ENCODE data around the gene CNIH3. TPM values are rescaled to one million over a fixed set of nuclear protein-coding genes. Genes with fewer than 3 reads are reported as not detected.

The CNIH3 gene
- polyA plus RNA-seq, 1 donor (not counting 4 experiments of a cell fraction or from before 2014, with no cell fraction given): 0.81 TPM

DNA sequence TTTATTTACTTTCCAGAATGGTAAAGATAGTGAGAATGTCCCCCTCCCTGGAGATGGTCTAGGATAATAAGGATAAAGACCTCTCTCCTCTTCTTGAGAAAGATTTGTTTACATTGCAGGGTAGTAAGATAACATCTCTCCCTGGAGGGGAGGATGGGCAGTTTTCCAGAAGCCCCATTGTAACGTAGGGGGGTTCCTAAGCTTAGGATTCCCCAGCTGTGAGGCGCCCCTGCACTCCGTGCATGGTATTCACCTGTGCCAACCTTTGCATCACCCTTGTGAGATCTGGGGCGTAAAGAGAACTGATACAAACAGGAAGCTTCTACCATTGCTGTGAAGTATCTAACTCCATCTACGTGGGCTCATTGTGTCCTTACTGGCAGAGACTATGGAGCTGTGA is 164.6 kb downstream of the CNIH3 start:
- Histone ChIP-seq H3K27ac (ENCODE audit: control insufficient read depth, insufficient read depth, low read length) (no peak overlapping the region), H3K9ac (ENCODE audit: control insufficient read depth, extremely low read depth, insufficient read depth, low read length) (no peak overlapping the region), H3K36me3 (ENCODE audit: control insufficient read depth in 2 of 2, extremely low read depth in 1 of 2, insufficient read depth in 2 of 2, low read length in 2 of 2) (no peaks in the 10 kb centered on the region), H3K27me3 (ENCODE audit: control insufficient read depth, extremely low read depth, insufficient read depth, low read length) (no peaks in the 10 kb centered on the region), H3K79me2 (ENCODE audit: control insufficient read depth, insufficient read depth, low read length) (no peaks in the 10 kb centered on the region), H3K4me1 (ENCODE audit: control insufficient read depth, extremely low read depth, insufficient read depth, low read length) (no peaks in the 10 kb centered on the region), H3K9me1 (ENCODE audit: control insufficient read depth, extremely low read depth, insufficient read depth, low read length) (no peaks in the 10 kb centered on the region), H4K20me1 (ENCODE audit: control insufficient read depth, extremely low read depth, insufficient read depth, low read length) (no peaks in the 10 kb centered on the region), H3K9me3 (ENCODE audit: control insufficient read depth, low read depth, low read length) (no peaks in the 10 kb centered on the region), H3K4me3 (ENCODE audit: control insufficient read depth in 2 of 3, extremely low read depth in 1 of 3, insufficient read depth in 2 of 3, low read depth in 1 of 3, low read length in 3 of 3) (no peak overlapping the region), H3K4me2 (ENCODE audit: control insufficient read depth, extremely low read depth, insufficient read depth, low read depth, low read length) (no peak overlapping the region), H2AFZ (ENCODE audit: control insufficient read depth, low read length) (no peak overlapping the region)
- dilution Hi-C loops (cut with MboI; ENCODE audit: extremely low pct_ligation_motif_present, low sequenced_read_pairs): no loop called here
- DNase-seq (ENCODE audit: low read depth, low spot score) (no peak), FAIRE-seq (no peak)
- TF ChIP-seq, protein P1, sequence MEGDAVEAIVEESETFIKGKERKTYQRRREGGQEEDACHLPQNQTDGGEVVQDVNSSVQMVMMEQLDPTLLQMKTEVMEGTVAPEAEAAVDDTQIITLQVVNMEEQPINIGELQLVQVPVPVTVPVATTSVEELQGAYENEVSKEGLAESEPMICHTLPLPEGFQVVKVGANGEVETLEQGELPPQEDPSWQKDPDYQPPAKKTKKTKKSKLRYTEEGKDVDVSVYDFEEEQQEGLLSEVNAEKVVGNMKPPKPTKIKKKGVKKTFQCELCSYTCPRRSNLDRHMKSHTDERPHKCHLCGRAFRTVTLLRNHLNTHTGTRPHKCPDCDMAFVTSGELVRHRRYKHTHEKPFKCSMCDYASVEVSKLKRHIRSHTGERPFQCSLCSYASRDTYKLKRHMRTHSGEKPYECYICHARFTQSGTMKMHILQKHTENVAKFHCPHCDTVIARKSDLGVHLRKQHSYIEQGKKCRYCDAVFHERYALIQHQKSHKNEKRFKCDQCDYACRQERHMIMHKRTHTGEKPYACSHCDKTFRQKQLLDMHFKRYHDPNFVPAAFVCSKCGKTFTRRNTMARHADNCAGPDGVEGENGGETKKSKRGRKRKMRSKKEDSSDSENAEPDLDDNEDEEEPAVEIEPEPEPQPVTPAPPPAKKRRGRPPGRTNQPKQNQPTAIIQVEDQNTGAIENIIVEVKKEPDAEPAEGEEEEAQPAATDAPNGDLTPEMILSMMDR (optimal IDR thresholded peaks at IDR 0.05 in 1 of 3, IDR thresholded peaks at IDR 0.05 in 1 of 3, conservative IDR thresholded peaks at IDR 0.05 in 1 of 3; ENCODE audit: extremely low read depth in 1 of 3, insufficient read depth in 2 of 3, low read length in 3 of 3): no peak
- TF ChIP-seq EZH2 (IDR thresholded peaks at IDR 0.05; ENCODE audit: low read length): no peak

DNA sequence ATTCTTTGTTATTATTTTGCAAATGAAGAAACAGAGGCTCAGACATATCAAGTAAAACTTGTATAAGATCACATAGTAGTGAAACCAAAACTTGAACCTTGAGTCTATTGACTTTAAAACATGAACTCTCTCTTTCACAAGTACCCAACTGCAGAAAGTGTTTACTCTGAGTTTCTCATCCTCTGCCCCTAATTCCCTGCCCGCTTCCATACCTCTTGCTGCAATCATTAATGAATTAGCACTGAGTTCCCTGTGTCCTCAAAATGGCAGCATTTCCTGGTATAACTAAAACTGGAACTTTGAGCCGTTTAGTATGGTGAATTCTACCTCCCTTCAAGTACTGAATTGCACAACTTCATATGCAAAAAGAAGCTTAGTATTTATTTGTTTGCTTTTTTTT is 165.7 kb downstream of the CNIH3 start:
- FAIRE-seq: no peak
- no peak for DNase-seq (ENCODE audit: low read depth, low spot score)
- dilution Hi-C loops (cut with MboI; ENCODE audit: extremely low pct_ligation_motif_present, low sequenced_read_pairs): no loop called here
- Histone ChIP-seq H3K4me3 (ENCODE audit: control insufficient read depth in 2 of 3, extremely low read depth in 1 of 3, insufficient read depth in 2 of 3, low read depth in 1 of 3, low read length in 3 of 3) (no peak overlapping the region), H3K27me3 (ENCODE audit: control insufficient read depth, extremely low read depth, insufficient read depth, low read length) (no peaks in the 10 kb centered on the region), H3K36me3 (ENCODE audit: control insufficient read depth in 2 of 2, extremely low read depth in 1 of 2, insufficient read depth in 2 of 2, low read length in 2 of 2) (no peaks in the 10 kb centered on the region), H4K20me1 (ENCODE audit: control insufficient read depth, extremely low read depth, insufficient read depth, low read length) (no peaks in the 10 kb centered on the region), H2AFZ (ENCODE audit: control insufficient read depth, low read length) (no peak overlapping the region), H3K9me3 (ENCODE audit: control insufficient read depth, low read depth, low read length) (no peaks in the 10 kb centered on the region), H3K9me1 (ENCODE audit: control insufficient read depth, extremely low read depth, insufficient read depth, low read length) (no peaks in the 10 kb centered on the region), H3K79me2 (ENCODE audit: control insufficient read depth, insufficient read depth, low read length) (no peaks in the 10 kb centered on the region), H3K27ac (ENCODE audit: control insufficient read depth, insufficient read depth, low read length) (no peak overlapping the region), H3K9ac (ENCODE audit: control insufficient read depth, extremely low read depth, insufficient read depth, low read length) (no peak overlapping the region), H3K4me2 (ENCODE audit: control insufficient read depth, extremely low read depth, insufficient read depth, low read depth, low read length) (no peak overlapping the region), H3K4me1 (ENCODE audit: control insufficient read depth, extremely low read depth, insufficient read depth, low read length) (no peaks in the 10 kb centered on the region)
- TF ChIP-seq, protein P1 (optimal IDR thresholded peaks at IDR 0.05 in 1 of 3, IDR thresholded peaks at IDR 0.05 in 1 of 3, conservative IDR thresholded peaks at IDR 0.05 in 1 of 3; ENCODE audit: extremely low read depth in 1 of 3, insufficient read depth in 2 of 3, low read length in 3 of 3): no peak
- TF ChIP-seq EZH2 (IDR thresholded peaks at IDR 0.05; ENCODE audit: low read length): no peak

Measured in keratinocyte (primary cell).